Caco-2 (cell line): ENCODE data around the gene SFXN3. TPM values are rescaled to one million over a fixed set of nuclear protein-coding genes. Genes with fewer than 3 reads are reported as not detected.

Source experiments
- BruUV-seq: library from RNA; stranded (reverse); fragments of 400-500 nt; replicated peaks from 2 replicates; lab custom pipeline; 2021; lab: Mats Ljungman, UMichigan
- CTCF ChIA-PET: fragments of 300-600 bp; sonication (Branson Sonifier 250); formaldehyde crosslinking; loops from one replicate; lab custom pipeline; 2022; ENCODE audit warnings: antibody characterized with exemption; lab: Charles Lee
- POLR2A ChIA-PET: fragments of 300-600 bp; sonication (Branson Sonifier 250); formaldehyde crosslinking; loops from one replicate; lab custom pipeline; 2022; ENCODE audit warnings: antibody characterized with exemption; lab: Charles Lee
- DNase-seq, 2 experiments: peaks; one replicate each; pipeline versions ENCODE4 v3.0.0 to v3.0.0-alpha.2; 2020 to 2022
- H3K27me3 ChIP-seq: replicated peaks from 2 replicates; pipeline ENCODE4 v1.6.0; 2011; ENCODE audit warnings: low read length; ENCODE audit not compliant: control insufficient read depth, insufficient read depth
- H3K36me3 ChIP-seq: 2 replicates; pipeline ENCODE4 v1.5.1; 2011; ENCODE audit warnings: low read length; ENCODE audit not compliant: control insufficient read depth, insufficient read depth
- H3K4me1 ChIP-seq: fragments of 250-450 bp; sonication (Bioruptor Pico); 2 replicates; pipeline ENCODE4 v1.5.1; 2020; ENCODE audit warnings: mild to moderate bottlenecking
- H3K4me3 ChIP-seq: 2 replicates; pipeline ENCODE4 v1.5.1; 2011; ENCODE audit warnings: low read depth, mild to moderate bottlenecking, control low read depth, low read length
- H3K9me3 ChIP-seq: fragments of 250-450 bp; sonication (Bioruptor Pico); 2 replicates; pipeline ENCODE4 v1.5.1; 2020; ENCODE audit warnings: mild to moderate bottlenecking, moderate library complexity
- H3K27ac Mint-ChIP-seq: one replicate; pipeline ENCODE4 v1.8.0; 2022; ENCODE audit warnings: mixed read lengths; ENCODE audit not compliant: unreplicated experiment
- H3K27me3 Mint-ChIP-seq: one replicate; pipeline ENCODE4 v1.8.0; 2022; ENCODE audit warnings: mixed read lengths; ENCODE audit not compliant: insufficient read depth, unreplicated experiment
- H3K36me3 Mint-ChIP-seq: one replicate; pipeline ENCODE4 v1.8.0; 2022; ENCODE audit warnings: mild to moderate bottlenecking, mixed read lengths; ENCODE audit not compliant: insufficient read depth, unreplicated experiment
- H3K4me1 Mint-ChIP-seq: one replicate; pipeline ENCODE4 v1.8.0; 2022; ENCODE audit warnings: low read depth, mixed read lengths; ENCODE audit not compliant: unreplicated experiment
- H3K4me3 Mint-ChIP-seq: one replicate; pipeline ENCODE4 v1.8.0; 2022; ENCODE audit warnings: mild to moderate bottlenecking, moderate library complexity, mixed read lengths; ENCODE audit not compliant: unreplicated experiment
- H3K9me3 Mint-ChIP-seq: one replicate; pipeline ENCODE4 v1.8.0; 2022; ENCODE audit warnings: mixed read lengths; ENCODE audit not compliant: unreplicated experiment
- intact Hi-C: fragments of 100-400 bp; cut with micrococcal nuclease; formaldehyde crosslinking; loops from one replicate; pipeline ENCODE4 v1.10.0; 2022; ENCODE audit not compliant: unreplicated experiment
- total RNA-seq: library from RNA; stranded (reverse); gene quantifications from 2 replicates; pipeline ENCODE4 v1.2.3, GENCODE V29; 2022
- TF ChIP-seq, protein P1 (sequence below), 2 experiments: fragments of 200-600 bp in 1 of 2; IDR thresholded peaks; 1 replicate in 1 of 2; 2 replicates in 1 of 2; pipeline versions ENCODE4 v1.5.1 to v1.8.0; 2011 to 2022; ENCODE audit warnings: antibody characterized with exemption in 1 of 2, control low read depth in 1 of 2, inconsistent platforms in 1 of 2, low read depth in 1 of 2, low read length in 1 of 2, mild to moderate bottlenecking in 1 of 2, moderate library complexity in 1 of 2; ENCODE audit not compliant: insufficient read depth in 1 of 2, severe bottlenecking in 1 of 2, unreplicated experiment in 1 of 2

SFXN3 gene
- total RNA-seq, 1 experiment from 2014 or later, result 23.4 TPM

DNA sequence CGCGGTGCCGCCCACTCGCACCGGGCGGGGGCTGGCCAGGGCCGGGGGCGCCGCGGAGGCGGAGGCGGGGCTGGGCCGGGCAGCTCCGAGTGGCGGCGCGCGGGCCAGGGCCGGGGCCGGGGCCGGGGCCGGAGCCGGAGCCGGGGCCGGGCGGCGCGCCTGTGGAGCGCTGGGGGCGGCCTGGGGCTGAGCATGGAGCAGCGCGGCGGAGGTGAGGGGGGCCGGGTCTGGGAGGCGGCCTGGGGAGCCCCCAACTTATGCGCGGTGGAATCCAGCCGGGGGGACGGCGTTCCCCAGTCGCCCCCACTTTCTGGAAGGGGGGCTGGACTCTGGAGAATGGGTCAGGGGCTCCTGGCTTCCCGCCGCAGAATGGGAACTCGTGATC, 31.3 kb upstream of the SFXN3 start, which contains the start of gene LZTS2:
LZTS2 (plus strand) TSS at position 67 of the 385 bp plus-strand sequence. CDS start 2,731 bp downstream, outside the sequence.
- H3K9me3 Mint-ChIP-seq, result no peaks in the 10 kb centered on the region
- Histone ChIP-seq H3K27me3 (no peaks in the 10 kb centered on the region), H3K9me3 (no peaks in the 10 kb centered on the region), H3K4me3 (peak within 1 kb of the TSS; percentile 94), H3K4me1 (peaks cover 18% of the 10 kb centered on the region), H3K36me3 (no peaks in the 10 kb centered on the region; the same call in none of the 2 replicates)
- H3K27ac Mint-ChIP-seq, result peak within 1 kb of the TSS; percentile 74
- POLR2A ChIA-PET, result interaction anchor here (0.5 to 1.0 kb wide), 2 partner anchors 61 to 1714 kb away, joined by 3 read pairs; partner anchors contain the start of gene ARL3
- no TSS peak for BruUV-seq
- peaks cover 31% of the 10 kb centered on the region for H3K36me3 Mint-ChIP-seq
- H3K4me3 Mint-ChIP-seq, result peak within 1 kb of the TSS; percentile 81
- TF ChIP-seq, protein P1, sequence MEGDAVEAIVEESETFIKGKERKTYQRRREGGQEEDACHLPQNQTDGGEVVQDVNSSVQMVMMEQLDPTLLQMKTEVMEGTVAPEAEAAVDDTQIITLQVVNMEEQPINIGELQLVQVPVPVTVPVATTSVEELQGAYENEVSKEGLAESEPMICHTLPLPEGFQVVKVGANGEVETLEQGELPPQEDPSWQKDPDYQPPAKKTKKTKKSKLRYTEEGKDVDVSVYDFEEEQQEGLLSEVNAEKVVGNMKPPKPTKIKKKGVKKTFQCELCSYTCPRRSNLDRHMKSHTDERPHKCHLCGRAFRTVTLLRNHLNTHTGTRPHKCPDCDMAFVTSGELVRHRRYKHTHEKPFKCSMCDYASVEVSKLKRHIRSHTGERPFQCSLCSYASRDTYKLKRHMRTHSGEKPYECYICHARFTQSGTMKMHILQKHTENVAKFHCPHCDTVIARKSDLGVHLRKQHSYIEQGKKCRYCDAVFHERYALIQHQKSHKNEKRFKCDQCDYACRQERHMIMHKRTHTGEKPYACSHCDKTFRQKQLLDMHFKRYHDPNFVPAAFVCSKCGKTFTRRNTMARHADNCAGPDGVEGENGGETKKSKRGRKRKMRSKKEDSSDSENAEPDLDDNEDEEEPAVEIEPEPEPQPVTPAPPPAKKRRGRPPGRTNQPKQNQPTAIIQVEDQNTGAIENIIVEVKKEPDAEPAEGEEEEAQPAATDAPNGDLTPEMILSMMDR (IDR thresholded peaks at IDR 0.05; ENCODE audit: insufficient read depth in 1 of 2, low read depth in 1 of 2, low read length in 1 of 2, severe bottlenecking in 1 of 2, unreplicated experiment in 1 of 2), result no peak
- intact Hi-C loops, result loop anchor here (2.0 kb wide), 1 partner anchor 67 kb away; no protein-coding TSS in a partner anchor
- no peaks in the 10 kb centered on the region for H3K27me3 Mint-ChIP-seq
- peak in 1 of 2 experiments; percentile 86 for DNase-seq
- CTCF ChIA-PET, result interaction anchor here (0.7 to 7.1 kb wide), 4 partner anchors 12 to 31 kb away, joined by 3 to 58 read pairs (median 8); partner anchors contain the start of genes PDZD7 and SFXN3
- peaks cover 14% of the 10 kb centered on the region for H3K4me1 Mint-ChIP-seq

DNA sequence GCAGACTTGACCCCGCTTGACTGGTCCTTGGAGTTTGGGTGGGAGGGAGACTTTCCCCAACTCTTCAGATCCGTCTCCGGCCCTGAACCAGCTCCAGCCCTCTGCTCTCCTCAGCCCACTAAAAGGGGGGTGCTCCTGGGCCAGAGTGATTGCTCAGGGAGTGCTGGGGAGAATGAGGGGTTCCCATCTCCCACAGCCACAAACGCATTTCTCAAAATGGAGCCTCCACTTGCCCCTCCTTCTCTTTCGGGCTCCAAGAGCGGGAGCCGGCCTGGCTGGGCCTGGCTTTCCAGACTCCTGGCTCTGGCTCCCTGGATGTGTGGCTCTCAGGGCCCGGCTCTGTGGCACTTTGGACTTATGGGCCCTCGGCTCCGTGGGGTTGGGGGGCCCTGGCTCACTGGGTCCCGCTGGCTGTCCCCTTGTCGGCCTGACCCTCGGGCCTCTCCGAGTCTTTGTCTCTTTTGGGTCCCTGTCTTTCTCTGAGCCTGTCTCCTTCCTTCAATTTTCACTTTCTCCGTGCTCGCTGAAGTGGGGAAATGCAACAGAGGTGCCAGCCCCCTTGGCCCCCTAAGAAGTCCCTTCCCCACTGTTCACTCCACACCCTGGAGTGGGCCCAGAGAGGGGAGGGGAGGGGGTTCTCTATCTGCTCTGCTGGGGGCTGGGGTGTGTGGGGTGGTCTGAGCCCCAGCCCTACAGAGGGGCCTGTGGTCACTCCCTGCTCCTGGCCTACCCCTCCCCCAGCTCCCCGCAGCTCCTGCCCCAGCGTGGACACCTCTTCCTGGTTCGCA, 30.7 kb upstream of the SFXN3 start:
- Mint-ChIP-seq H3K27me3 (no peaks in the 10 kb centered on the region), H3K36me3 (peaks cover 29% of the 10 kb centered on the region)

More for the DNA sequence above, 30.7 kb upstream of the SFXN3 start:
- ChIA-PET POLR2A (interaction anchor here (1.0 kb wide), 1 partner anchor 60 kb away, joined by 3 read pairs; no protein-coding TSS in a partner anchor), CTCF (interaction anchor here (0.5 to 7.1 kb wide), 4 partner anchors 11 to 95 kb away, joined by 4 to 58 read pairs (median 8); partner anchors contain the start of genes PDZD7 and SFXN3)
- H3K4me1 ChIP-seq, result peaks cover 18% of the 10 kb centered on the region
- no peak for DNase-seq
- H3K9me3 Mint-ChIP-seq, result no peaks in the 10 kb centered on the region
- no TSS peak for BruUV-seq
- no peaks in the 10 kb centered on the region for H3K27me3 ChIP-seq
- no peaks in the 10 kb centered on the region for H3K9me3 ChIP-seq
- intact Hi-C loops, result no loop called here
- no peaks in the 10 kb centered on the region; the same call in none of the 2 replicates for H3K36me3 ChIP-seq
- H3K4me3 ChIP-seq, result peak overlapping the region; percentile 94
- peaks cover 14% of the 10 kb centered on the region for H3K4me1 Mint-ChIP-seq
- peak overlapping the region; percentile 70 for H3K27ac Mint-ChIP-seq
- H3K4me3 Mint-ChIP-seq, result peak overlapping the region; percentile 81
- TF ChIP-seq, protein P1 (IDR thresholded peaks at IDR 0.05; ENCODE audit: insufficient read depth in 1 of 2, low read depth in 1 of 2, low read length in 1 of 2, severe bottlenecking in 1 of 2, unreplicated experiment in 1 of 2), result no peak
